ENCODE measurements around the gene RPL27. TPM values are rescaled to one million over a fixed set of nuclear protein-coding genes. Genes with fewer than 3 reads are reported as not detected.

The RPL27 gene
- total RNA-seq, 1 donor from 2014 or later = 752 TPM

GRCh38 chr17:42980274-42980765 lies 17.9 kb upstream of the RPL27 start, which contains the start of gene RUNDC1:
Gene RUNDC1, plus strand, starts transcription at chr17:42980565. Its CDS starts 12 bp downstream, at chr17:42980577.
- TF ChIP-seq CTCF (IDR thresholded peaks at IDR 0.05) = no peak
- intact Hi-C loops (cut with DNase I) = no loop called here
- peak within 1 kb of the TSS; percentile 87 for H3K4me3 ChIP-seq

GRCh38 chr17:42980766-42981397 lies 17.3 kb upstream of the RPL27 start:
- Histone ChIP-seq H3K4me1 (peaks cover 23% of the 10 kb centered on the region), H3K36me3 (peaks cover 11% of the 10 kb centered on the region), H3K27ac (peak overlapping the region; percentile 83), H3K9me3 (no peaks in the 10 kb centered on the region), H3K4me3 (peak overlapping the region; percentile 87), H3K27me3 (no peaks in the 10 kb centered on the region)
- TF ChIP-seq CTCF (IDR thresholded peaks at IDR 0.05) = peak; percentile 14
- peak; percentile 80 for ATAC-seq
- DNase-seq = peak; percentile 79
- intact Hi-C loops (cut with DNase I) = no loop called here

More at GRCh38 chr17:42980274-42980765, 17.9 kb upstream of the RPL27 start, which contains the start of gene RUNDC1:
- H3K27ac ChIP-seq = peak within 1 kb of the TSS; percentile 83
- peaks cover 5% of the 10 kb centered on the region for H3K36me3 ChIP-seq
- ATAC-seq (peak; percentile 96), DNase-seq (peak; percentile 97)
- H3K9me3 ChIP-seq = no peaks in the 10 kb centered on the region
- no peaks in the 10 kb centered on the region for H3K27me3 ChIP-seq
- peaks cover 23% of the 10 kb centered on the region for H3K4me1 ChIP-seq

- H3K4me3 ChIP-seq = no peak overlapping the region
- H3K27ac ChIP-seq = no peak overlapping the region
- no peak for DNase-seq
Observed at GRCh38 chr17:42982266-42982665, 16.0 kb upstream of the RPL27 start.

GRCh38 chr17:42985225-42985624 lies 13.0 kb upstream of the RPL27 start:
- Histone ChIP-seq H3K27ac (peak overlapping the region; percentile 32), H3K4me1 (peaks cover 15% of the 10 kb centered on the region), H3K4me3 (no peak overlapping the region), H3K36me3 (peaks cover 52% of the 10 kb centered on the region), H3K27me3 (no peaks in the 10 kb centered on the region), H3K9me3 (no peaks in the 10 kb centered on the region)
- DNase-seq = no peak
- peak; percentile 66 for ATAC-seq
- intact Hi-C loops (cut with DNase I) = no loop called here
- no peak for TF ChIP-seq CTCF (IDR thresholded peaks at IDR 0.05)

More at GRCh38 chr17:42982266-42982665, 16.0 kb upstream of the RPL27 start:
- TF ChIP-seq CTCF (IDR thresholded peaks at IDR 0.05) = no peak
- Histone ChIP-seq H3K36me3 (peaks cover 23% of the 10 kb centered on the region), H3K27me3 (no peaks in the 10 kb centered on the region), H3K4me1 (peaks cover 23% of the 10 kb centered on the region), H3K9me3 (no peaks in the 10 kb centered on the region)
- intact Hi-C loops (cut with DNase I) = no loop called here
- ATAC-seq = no peak

GRCh38 chr17:42989141-42989540 lies 9.1 kb upstream of the RPL27 start:
- Histone ChIP-seq H3K9me3 (no peaks in the 10 kb centered on the region), H3K4me3 (no peak overlapping the region), H3K36me3 (peaks cover 86% of the 10 kb centered on the region), H3K4me1 (peaks cover 4% of the 10 kb centered on the region), H3K27me3 (no peaks in the 10 kb centered on the region), H3K27ac (no peak overlapping the region)
- DNase-seq = no peak
- ATAC-seq = no peak
- intact Hi-C loops (cut with DNase I) = no loop called here
- TF ChIP-seq CTCF (IDR thresholded peaks at IDR 0.05) = no peak
